A673 (cell line): ENCODE data around the gene NR2F2. TPM values are rescaled to one million over a fixed set of nuclear protein-coding genes. Genes with fewer than 3 reads are reported as not detected.

Experiments
- BruUV-seq: library from RNA; stranded (reverse); fragments of 400-500 nt; replicated peaks from 2 replicates; lab custom pipeline; 2021; lab: Mats Ljungman, UMichigan
- CTCF ChIA-PET: fragments of 300-600 bp; sonication (Branson Sonifier 250); formaldehyde crosslinking; loops from one replicate; lab custom pipeline; 2022; ENCODE audit warnings: antibody characterized with exemption; lab: Charles Lee
- POLR2A ChIA-PET: fragments of 300-600 bp; sonication (Branson Sonifier 250); formaldehyde crosslinking; loops from one replicate; lab custom pipeline; 2022; ENCODE audit warnings: antibody characterized with exemption; ENCODE audit not compliant: low non-redundant PET; lab: Charles Lee
- DNase-seq: peaks from one replicate; pipeline ENCODE4 v3.0.0-alpha.2; 2015; ENCODE audit warnings: low spot score
- H3K27ac ChIP-seq: fragments of 200-600 bp; sonication (generic); 2 replicates; pipeline ENCODE4 v1.5.1; 2016; ENCODE audit warnings: mixed run types, low read depth, mild to moderate bottlenecking, mixed read lengths, antibody characterized with exemption, low read length; ENCODE audit not compliant: poor library complexity, severe bottlenecking
- H3K27me3 ChIP-seq: fragments of 200-600 bp; sonication (generic); replicated peaks from 2 replicates; pipeline ENCODE4 v1.6.1; 2017; ENCODE audit warnings: mixed run types, low read depth, mild to moderate bottlenecking, mixed read lengths, antibody characterized with exemption, low read length; ENCODE audit not compliant: insufficient read depth, poor library complexity
- H3K36me3 ChIP-seq: fragments of 200-600 bp; sonication (generic); 2 replicates; pipeline ENCODE4 v1.6.1; 2016; ENCODE audit warnings: mixed run types, mild to moderate bottlenecking, mixed read lengths, antibody characterized with exemption, low read length; ENCODE audit not compliant: insufficient read depth, poor library complexity, severe bottlenecking
- H3K4me1 ChIP-seq: fragments of 200-600 bp; sonication (generic); 2 replicates; pipeline ENCODE4 v1.6.1; 2017; ENCODE audit warnings: mixed run types, mild to moderate bottlenecking, mixed read lengths, antibody characterized with exemption, low read length; ENCODE audit not compliant: insufficient read depth, poor library complexity, severe bottlenecking
- H3K4me3 ChIP-seq: fragments of 200-600 bp; sonication (generic); 2 replicates; pipeline ENCODE4 v1.5.1; 2016; ENCODE audit warnings: low read depth, mixed run types, mild to moderate bottlenecking, mixed read lengths, low read length; ENCODE audit not compliant: poor library complexity, severe bottlenecking
- H3K9me3 ChIP-seq: fragments of 200-600 bp; sonication (generic); 2 replicates; pipeline ENCODE4 v1.6.1; 2016; ENCODE audit warnings: mixed run types, low read depth, mild to moderate bottlenecking, mixed read lengths, antibody characterized with exemption, low read length; ENCODE audit not compliant: poor library complexity, severe bottlenecking
- EZH2 ChIP-seq: fragments of 200-600 bp; sonication (generic); IDR thresholded peaks from 2 replicates; pipeline ENCODE4 v1.6.1; 2017; ENCODE audit warnings: borderline replicate concordance, low read depth, mild to moderate bottlenecking, mixed read lengths, antibody characterized with exemption, low read length; ENCODE audit not compliant: poor library complexity, severe bottlenecking
- intact Hi-C: fragments of 100-400 bp; cut with micrococcal nuclease; formaldehyde crosslinking; loops from one replicate; pipeline ENCODE4 v1.10.0; 2022; ENCODE audit not compliant: unreplicated experiment
- total RNA-seq: library from RNA; stranded (reverse); gene quantifications from 2 replicates; pipeline ENCODE4 v1.2.3, GENCODE V29; 2021
- TF ChIP-seq, protein P1 (sequence below): fragments of 300-800, 200-600 bp; sonication (generic); conservative IDR thresholded peaks from 2 replicates; pipeline ENCODE4 v1.5.1; 2017; ENCODE audit warnings: low read depth, mild to moderate bottlenecking, antibody characterized with exemption, low read length, moderate library complexity, mixed read lengths

The NR2F2 gene
- total RNA-seq, 1 experiment from 2014 or later, result 106 TPM

- DNase-seq, result no peak
- TF ChIP-seq, protein P1, sequence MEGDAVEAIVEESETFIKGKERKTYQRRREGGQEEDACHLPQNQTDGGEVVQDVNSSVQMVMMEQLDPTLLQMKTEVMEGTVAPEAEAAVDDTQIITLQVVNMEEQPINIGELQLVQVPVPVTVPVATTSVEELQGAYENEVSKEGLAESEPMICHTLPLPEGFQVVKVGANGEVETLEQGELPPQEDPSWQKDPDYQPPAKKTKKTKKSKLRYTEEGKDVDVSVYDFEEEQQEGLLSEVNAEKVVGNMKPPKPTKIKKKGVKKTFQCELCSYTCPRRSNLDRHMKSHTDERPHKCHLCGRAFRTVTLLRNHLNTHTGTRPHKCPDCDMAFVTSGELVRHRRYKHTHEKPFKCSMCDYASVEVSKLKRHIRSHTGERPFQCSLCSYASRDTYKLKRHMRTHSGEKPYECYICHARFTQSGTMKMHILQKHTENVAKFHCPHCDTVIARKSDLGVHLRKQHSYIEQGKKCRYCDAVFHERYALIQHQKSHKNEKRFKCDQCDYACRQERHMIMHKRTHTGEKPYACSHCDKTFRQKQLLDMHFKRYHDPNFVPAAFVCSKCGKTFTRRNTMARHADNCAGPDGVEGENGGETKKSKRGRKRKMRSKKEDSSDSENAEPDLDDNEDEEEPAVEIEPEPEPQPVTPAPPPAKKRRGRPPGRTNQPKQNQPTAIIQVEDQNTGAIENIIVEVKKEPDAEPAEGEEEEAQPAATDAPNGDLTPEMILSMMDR, result no peak
- TF ChIP-seq EZH2, result no peak
- Histone ChIP-seq H3K4me1 (peaks cover 61% of the 10 kb centered on the region), H3K27ac (peak overlapping the region; percentile 88), H3K36me3 (no peaks in the 10 kb centered on the region), H3K9me3 (no peaks in the 10 kb centered on the region), H3K27me3 (no peaks in the 10 kb centered on the region), H3K4me3 (peak overlapping the region; percentile 77)
- intact Hi-C loops, result loop anchor here (5.0 to 10.0 kb wide), 4 partner anchors 270 to 1427 kb away; no protein-coding TSS in a partner anchor
- ChIA-PET POLR2A (no interaction called here), CTCF (no interaction called here)
- no TSS peak for BruUV-seq
Measured at GRCh38 chr15:96324940-96325540, 5.5 kb upstream of the NR2F2 start.

DNA sequence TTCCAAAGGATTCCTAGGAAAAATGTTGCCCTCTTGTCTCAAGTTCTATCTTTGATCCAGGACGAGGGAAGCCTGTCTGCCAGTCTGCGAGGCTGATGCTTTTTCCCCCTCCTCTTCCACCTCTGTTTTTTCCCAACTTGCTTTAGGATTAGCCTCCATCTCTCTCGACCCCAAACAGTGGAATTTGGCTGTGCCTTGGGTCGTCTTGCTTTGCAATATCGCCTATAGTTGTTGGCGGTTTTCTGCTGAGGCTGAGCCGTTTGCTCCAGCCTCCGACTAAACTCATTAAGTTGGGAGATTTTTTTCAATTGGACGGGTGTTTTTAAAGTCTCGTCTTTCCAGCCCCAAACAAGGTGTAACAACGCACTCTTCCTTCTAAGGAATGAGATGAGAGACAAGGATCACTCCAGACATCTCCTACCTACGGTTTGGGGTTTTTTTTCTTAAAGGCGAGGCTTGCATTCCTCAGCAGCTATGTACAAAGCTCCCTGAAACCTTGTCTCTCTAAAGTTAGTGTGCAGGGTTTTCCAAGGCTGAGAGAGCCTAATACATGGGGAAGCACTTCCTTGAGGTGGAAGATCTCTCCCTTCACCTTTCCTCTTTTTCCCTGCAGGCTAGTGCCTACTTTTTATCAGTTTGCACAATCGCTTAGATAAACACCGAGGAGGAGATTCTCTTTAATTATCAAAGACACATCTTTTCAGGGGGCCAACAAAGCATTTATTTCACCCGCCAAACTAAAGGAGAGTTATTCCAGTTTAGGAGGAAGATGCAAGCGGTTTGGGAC, 4.8 kb upstream of the NR2F2 start:
- intact Hi-C loops, result loop anchor here (2.0 to 10.0 kb wide), 6 partner anchors 271 to 1427 kb away; no protein-coding TSS in a partner anchor
- peak; percentile 56 for DNase-seq
- BruUV-seq, result no TSS peak
- no peaks in the 10 kb centered on the region for H3K36me3 ChIP-seq
- POLR2A ChIA-PET, result no interaction called here
- no peaks in the 10 kb centered on the region for H3K27me3 ChIP-seq
- H3K27ac ChIP-seq, result peak overlapping the region; percentile 88
- no peaks in the 10 kb centered on the region for H3K9me3 ChIP-seq
- H3K4me3 ChIP-seq, result peak overlapping the region; percentile 77
- H3K4me1 ChIP-seq, result peaks cover 58% of the 10 kb centered on the region
- CTCF ChIA-PET, result interaction anchor here (0.6 kb wide), 1 partner anchor 592 kb away, joined by 3 read pairs; no protein-coding TSS in a partner anchor
- TF ChIP-seq, protein P1, result no peak
- TF ChIP-seq EZH2, result no peak

- POLR2A ChIA-PET, result interaction anchor here (0.6 to 0.7 kb wide), 2 partner anchors 912 to 1067 kb away, joined by 4 to 6 read pairs; no protein-coding TSS in a partner anchor
- Histone ChIP-seq H3K9me3 (no peaks in the 10 kb centered on the region), H3K27ac (peak overlapping the region; percentile 88), H3K4me3 (peak overlapping the region; percentile 77), H3K36me3 (no peaks in the 10 kb centered on the region), H3K27me3 (no peaks in the 10 kb centered on the region), H3K4me1 (peaks cover 50% of the 10 kb centered on the region)
- intact Hi-C loops, result loop anchor here (1.0 to 10.0 kb wide), 7 partner anchors 272 to 1426 kb away; no protein-coding TSS in a partner anchor
- TSS peak; percentile 56 for BruUV-seq
- peak; percentile 82 for DNase-seq
- TF ChIP-seq EZH2, result no peak
- TF ChIP-seq, protein P1, result no peak
- CTCF ChIA-PET, result interaction anchor here (0.6 to 1.7 kb wide), 21 partner anchors 9 to 919 kb away, joined by 3 to 16 read pairs (median 4); no protein-coding TSS in a partner anchor
Measured at GRCh38 chr15:96326328-96327154, 4.0 kb upstream of the NR2F2 start.
